GM18499 (cell line): Measurements from ENCODE around the gene FREM1.

Experiments used
- ATAC-seq: cut with Tn5 transposase; IDR thresholded peaks from one replicate; pipeline ENCODE4 v1.9.1; 2021; ENCODE audit warnings: moderate number of reproducible peaks; ENCODE audit not compliant: insufficient read depth, unreplicated experiment

FREM1 gene

DNA sequence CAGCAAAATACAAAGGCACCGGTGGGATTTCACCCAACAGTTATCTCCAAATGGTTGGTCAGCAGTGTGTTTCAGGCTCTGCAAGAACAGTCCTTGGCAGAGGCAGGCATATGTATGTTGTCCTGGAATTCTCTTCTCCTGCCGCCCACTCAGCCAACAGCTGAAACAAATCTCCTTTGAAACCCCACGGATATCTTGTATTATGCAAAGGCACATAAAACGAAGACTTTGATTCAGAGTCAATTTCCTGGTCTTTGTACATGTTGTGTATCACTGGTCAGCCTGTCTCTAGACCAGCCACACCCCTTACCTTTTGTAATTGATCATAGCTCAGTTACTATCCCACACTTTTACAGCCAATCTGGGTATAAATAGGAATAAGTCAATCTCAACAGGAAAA lies 29.2 kb downstream of the FREM1 start:
- ATAC-seq = no peak

DNA sequence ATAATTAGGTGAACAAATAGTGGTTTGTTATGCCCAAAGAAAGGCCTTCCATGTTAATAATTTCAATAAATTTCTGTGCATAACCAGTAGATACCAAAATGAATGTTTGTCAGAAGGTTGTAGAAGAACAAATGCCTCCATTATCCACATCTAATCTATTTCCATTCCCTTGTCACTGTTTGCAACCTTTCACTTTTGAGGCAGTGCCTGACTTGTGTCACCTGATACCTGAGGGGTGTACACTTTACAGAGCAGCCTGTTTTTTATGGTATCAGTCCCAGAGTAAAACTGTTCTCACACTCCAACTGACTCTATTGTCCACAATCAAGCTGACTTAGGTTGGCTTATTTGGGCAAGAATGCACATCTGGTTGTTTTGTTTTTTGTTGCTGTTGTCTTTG lies 40.1 kb downstream of the FREM1 start:
- no peak for ATAC-seq

DNA sequence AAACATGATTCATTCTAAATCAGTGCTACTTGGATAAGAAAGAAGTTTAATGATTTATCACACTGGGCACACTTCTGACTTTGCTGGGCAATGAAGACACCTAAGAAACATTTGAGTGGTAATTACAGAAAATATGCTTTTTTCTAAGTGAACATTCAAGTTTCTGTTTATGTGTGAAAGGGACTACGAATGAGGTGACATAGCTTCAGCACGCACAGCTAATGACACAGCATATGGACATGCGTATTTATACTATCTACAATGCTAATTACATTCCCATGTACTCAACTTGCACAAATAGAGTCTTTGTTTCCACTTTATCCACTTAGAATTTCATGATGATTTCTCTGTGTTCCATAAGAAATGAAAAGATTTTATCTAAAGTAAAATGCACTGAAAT lies 40.6 kb downstream of the FREM1 start:
- no peak for ATAC-seq

DNA sequence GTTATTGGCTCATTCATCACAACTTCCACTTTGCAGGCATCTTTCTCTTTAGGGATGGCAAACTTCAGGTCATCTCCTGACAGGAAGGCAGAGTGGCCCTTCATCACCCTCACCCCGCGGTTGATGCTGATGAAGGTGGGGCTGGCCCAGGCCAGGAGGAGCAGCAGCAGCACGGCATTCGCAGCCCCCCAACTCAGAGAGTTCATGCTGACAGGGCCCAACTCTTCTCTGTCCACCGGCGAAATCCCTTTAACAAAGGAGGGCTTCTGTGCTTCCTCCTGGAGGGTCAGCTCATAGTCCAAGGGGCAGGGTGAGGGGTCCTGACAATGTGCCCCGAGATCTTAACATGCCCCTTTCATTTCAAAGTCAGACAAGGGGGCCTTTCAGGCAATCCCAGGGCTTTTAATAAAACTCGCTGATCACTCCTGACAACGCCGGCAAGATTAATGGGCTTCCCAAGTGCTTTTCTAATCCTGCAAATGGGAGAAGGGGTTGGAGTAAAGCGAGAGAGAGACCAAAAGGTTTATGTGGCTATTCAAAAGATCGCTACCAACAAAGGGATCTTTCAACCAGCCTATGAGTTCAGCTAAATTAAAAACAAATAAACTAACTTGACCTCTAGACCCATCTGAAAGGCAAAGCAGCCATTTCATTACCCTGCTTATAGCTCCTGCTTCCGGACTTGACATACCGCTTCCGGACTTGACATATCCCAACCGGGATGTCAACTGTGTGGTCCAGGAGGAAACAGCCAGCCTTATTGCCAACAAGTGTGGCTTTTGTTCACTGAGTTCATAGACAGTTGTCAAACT lies 41.2 kb downstream of the FREM1 start:
- no peak for ATAC-seq

DNA sequence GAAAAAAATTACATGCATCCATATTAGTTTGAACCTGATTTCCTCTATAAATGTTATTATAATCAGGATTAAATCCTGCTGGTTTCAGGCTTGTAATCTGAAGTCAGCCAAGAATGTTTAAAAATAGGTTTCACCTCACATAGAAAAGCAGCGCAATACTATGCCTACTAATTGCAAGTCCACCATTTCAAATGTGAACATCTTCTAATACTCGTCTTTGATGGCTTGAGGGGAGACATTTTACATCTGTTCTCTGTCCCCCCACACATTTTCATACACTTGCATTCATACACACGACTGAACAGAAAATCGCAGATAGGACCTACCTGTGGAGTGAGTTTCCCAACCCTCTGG lies 41.8 kb downstream of the FREM1 start:
- no peak for ATAC-seq

DNA sequence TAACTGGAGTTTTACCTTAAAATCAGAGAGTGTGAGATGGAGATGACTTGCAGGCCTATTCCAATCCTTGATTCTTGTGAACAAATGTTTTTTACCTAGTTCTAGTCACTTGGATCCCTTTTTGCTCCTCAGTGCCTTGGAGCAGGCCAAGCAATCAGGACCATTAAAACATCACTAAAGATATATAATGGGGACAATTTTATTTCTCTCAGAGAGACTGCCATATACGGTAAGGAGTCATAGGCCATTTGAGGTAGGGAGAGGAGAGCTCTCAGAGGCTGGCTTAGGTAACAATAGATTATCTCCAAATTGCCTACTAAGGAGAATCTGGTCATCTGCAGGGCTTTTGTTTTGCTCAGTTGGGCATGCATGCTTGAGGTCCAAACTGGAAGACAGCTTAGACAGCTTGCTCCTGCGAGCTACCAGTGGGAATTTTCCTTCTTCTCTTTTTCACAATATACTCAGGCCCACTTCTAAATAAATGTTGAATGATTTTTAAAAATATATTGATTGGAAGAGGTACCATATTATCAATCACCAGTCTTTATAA lies 44.0 kb downstream of the FREM1 start:
- ATAC-seq = no peak

DNA sequence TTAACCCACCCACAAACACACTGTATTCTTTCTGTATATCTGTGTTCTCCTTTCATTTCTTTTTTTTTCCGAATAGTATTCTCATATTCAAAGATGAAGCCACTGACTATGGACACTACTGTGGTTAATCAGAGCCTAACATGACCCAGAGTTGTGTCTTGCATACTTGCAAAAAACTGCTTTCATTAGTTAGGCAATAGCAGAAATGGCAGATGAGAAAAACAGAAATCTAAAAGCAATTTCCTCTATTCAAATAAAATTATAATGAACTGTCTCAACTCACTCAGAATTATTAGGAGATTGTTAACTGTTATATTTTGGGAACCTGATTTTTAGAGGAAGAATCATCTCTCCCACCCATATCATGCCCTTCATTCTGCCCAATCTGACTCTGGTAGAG lies 45.9 kb downstream of the FREM1 start:
- ATAC-seq = no peak

DNA sequence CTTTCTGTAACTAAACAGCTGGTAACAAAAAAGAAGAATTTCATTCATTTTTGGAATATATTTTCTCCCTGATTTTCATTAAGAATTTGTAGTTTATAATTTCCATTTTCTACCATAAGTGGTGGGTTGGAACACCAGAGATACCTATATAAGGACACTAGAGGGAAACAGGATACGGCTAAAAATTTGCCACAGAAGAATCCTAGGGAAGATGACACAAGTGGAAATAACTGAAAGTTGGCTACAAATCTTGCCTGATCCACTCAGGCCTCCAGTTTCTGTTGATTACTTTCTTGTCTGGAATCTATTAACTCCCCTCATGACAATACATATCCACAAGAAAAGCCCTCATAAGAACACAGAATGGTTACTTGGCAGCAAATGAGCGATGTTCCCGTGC lies 46.8 kb downstream of the FREM1 start:
- ATAC-seq = no peak

DNA sequence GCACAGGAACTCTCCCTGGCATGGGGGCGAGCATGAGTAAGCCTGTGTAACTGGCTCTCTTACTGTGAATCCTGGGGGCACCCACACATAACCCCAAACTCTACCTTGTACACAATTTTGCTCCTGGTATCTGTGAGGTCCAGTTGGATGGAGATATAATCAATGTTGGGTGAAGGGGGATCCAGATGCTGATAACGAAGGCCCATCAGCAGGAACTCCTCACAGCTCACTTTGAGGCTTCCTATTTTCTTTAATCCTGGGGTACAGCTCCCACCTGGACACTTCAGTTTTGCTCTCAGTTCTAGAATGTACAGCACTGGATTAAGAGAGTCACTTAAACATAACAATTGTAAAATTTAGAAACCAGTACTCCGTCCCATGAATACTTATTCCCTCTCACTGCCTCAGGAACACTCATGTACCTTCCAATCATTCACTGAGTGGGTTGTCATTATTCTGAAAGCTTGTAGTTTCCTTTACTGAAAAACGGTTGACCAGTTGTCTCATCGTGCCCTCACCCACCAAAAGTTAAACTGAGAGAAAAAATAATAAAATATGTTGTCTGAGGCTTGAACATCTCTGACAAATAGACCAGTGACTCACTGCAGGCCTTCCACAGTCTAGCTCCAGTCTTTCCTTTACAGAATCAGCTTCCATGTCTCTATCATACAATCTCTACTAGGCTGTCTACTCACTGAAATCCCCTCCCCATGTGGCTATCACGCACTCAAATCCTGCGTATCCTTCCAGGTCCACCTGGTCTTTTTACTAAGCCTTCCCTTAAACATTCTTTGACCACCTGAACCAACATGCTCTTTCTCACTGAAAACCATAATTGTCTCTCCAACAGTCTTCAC lies 52.6 kb downstream of the FREM1 start:
- ATAC-seq = no peak

DNA sequence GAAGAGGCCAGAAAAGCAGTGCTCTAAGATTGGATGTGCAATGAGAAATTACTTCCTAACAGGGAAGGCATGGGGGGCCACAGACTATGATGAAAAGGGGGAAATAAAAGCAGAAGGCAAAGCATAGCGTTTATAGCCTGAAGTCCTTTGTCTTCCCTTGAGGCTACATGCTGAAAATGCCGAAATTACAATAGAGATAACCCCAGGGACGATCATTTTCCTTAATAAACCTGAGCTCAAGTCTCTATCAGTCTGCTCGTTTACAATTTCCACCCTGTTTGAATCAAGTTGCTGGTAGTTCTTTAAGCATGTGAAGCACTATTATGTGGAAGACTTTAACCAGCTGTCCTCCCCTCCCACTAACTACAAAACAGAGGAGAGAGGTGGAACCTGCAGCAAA lies 60.4 kb downstream of the FREM1 start:
- ATAC-seq = no peak

DNA sequence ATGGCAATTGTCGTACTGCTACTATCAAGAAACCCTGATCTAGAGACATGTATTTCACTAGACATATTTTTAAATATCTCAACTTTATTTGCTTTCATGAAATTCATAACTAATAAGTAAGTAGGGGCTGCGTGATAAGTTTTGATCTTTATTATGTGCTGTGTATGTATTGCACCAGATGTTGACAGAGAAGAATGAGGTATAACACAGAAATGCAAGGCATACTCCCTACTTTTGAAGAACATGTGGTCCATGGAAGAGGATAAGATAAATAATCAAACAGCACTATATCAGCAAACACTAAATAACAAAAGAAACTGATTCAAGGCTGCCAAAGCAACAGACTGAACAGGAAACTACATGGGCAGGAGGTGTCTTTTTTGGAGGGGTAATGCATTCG lies 60.9 kb downstream of the FREM1 start:
- ATAC-seq = no peak

DNA sequence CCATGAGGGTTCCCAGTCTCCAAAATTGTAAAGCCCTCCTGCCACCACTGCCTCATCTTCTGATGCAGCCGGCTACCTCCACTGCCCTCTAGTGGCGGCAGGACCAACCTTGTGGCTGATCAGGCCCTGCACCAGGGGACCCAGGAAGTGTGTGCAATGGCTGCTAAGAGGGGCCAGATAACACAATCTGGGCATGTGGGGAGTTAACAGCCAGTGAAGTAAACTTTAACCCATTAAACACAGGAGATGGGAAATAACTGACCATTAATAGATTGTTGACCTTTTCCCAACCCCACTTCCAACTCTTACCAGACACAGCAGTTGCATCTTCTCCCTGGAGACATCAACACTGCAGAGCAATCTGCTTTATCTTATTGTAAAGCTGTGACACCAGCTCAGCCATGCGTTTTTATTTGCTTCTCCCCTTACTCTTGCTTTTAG lies 63.3 kb downstream of the FREM1 start:
- peak; percentile 93 for ATAC-seq

DNA sequence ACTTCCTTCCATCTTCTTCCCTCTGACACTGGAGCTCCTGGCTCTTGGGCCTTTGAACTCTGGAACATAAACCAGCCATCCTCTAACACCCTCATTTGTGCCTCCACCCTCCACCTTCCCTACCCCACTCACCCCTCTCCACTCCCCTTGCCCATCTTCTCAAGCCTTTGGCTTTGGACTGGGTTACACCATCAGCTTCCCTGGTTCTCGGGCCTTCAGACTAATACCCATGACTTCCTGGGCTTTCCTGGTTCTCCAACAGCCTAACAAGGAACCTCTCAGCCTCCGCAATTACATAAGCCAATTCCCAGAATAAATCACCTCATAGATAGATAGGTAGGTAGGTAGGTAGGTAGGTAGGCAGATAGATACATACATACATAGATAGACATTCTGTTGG lies 67.1 kb downstream of the FREM1 start:
- no peak for ATAC-seq

DNA sequence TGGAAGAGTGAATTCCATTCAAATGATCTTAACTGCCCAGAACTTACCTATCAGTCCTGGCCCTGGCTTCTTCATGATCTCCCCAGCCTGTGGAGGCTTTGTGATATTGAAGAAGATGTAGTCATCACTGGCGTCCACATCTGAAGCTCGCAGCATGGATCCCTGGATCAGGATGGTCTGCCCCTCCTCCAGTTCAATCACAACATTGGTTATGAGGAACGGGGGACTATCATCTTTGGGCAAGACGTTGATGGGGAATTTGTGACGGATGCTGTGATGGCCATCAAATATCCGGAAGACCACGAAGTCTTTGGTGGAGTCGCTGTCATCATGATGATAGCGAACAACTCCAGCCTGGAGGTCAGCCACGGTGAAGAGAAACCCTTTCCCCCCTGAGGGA lies 68.0 kb downstream of the FREM1 start:
- no peak for ATAC-seq

DNA sequence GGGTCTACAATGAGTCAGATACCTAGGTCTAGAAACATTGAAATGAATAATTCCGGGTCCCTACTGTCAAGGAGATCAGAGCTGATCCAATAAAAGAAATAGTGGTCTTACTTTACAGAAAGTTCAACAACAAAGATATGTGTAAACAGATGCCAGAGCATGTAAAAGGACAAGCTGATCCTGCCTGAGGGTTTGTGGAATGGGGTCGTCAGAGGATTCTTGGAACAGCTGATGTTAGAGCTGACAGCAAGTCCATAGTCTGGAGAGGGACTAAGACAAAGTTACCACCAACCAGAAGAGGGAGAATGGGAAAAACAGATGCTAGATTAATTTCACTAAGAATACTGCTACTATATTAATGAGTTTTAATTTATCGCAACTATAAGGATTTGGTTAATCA lies 71.5 kb downstream of the FREM1 start:
- ATAC-seq = no peak

DNA sequence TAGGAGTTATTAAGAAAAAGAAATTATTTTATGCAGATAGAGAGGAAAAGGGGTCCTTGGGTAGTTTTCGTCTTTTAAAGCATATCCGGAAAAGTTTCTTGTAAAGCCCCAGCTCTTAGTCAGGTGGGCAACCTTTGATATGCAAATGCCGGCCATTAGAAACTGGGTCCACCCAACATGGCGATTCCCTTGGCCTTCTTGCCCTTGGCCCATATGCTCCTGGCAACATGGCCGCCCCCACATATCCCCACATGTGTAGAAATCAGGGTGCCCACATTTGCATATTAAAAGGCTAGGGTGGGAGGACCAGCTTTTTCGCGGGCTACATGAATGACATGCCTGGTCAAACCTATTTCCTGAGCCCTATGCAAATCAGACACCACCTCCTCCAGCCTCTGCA lies 73.3 kb downstream of the FREM1 start:
- ATAC-seq = no peak

DNA sequence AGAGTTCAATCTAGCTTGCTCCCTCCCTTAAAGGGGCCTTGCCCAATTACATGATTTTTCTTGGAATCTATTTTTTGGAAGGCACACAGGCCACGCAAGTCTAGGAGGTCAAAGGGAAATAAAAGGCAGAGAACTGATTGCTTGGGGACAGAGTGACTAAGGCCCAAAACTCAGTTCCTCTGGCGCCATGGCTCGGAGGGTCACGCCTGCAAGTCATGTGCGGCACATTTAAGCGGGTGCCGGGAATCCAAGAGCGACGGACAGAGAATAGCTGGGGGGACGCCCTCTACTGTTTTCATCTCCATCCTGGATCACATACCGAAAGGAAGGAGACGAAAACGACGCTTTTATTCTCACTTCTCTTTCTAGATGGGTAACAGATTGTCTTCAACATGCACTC lies 78.6 kb downstream of the FREM1 start:
- ATAC-seq = no peak

DNA sequence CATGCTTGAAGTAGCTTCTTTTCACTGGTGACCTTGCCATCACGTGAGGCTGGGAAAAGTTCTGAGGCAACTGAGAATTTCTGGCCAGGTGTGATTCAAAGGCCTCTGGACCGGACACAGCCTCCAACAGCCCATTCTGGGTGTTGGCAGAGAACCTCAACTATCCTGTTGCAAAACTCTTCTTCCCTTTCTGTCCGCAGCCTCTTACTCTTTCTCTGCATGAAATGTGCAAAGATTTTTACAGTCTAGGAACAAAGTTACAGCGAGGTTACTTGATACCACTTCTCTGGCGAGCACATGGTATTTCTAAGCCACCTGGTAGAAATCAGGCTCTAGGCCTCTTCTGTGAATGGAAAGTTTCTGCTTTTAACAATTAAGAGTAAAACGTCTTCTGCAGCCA lies 79.2 kb downstream of the FREM1 start:
- no peak for ATAC-seq

DNA sequence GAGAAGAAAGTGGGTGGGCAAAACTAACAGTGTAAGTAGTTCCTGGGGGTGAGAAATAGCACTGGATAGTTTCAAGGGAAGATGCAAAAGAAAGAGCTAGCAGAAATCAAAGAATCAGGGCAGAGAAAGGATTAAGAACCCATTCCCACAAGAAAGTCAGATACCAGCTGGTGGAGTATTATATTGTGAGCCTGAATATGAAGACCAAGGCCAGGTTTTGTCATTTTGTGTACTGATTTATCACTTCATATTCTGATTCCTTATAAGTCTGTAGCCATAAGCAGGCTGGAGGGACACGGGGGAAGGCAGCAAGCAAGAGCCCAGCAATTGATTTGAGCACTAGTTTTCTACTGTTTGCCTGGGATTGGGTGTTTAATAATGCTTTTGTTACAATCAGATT lies 80.2 kb downstream of the FREM1 start:
- ATAC-seq = no peak

DNA sequence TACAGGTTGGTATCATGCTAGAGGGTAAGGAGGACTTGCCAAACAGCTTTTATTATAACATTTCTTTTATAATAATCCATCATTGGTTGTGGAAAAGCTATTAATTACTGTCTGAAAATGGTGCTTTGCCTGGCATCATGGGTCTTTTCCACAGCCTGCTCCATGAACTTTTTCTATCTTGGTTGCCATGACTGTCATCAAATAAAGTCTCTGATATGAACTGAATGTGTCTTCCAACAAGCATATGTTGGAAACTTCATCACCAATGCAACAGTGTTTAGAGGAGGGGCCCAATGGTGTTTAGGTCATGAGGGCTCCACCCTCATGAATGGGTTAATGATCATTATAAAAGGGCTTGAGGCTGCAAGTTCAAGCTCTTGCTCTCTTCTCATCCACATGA lies 81.0 kb downstream of the FREM1 start:
- no peak for ATAC-seq

DNA sequence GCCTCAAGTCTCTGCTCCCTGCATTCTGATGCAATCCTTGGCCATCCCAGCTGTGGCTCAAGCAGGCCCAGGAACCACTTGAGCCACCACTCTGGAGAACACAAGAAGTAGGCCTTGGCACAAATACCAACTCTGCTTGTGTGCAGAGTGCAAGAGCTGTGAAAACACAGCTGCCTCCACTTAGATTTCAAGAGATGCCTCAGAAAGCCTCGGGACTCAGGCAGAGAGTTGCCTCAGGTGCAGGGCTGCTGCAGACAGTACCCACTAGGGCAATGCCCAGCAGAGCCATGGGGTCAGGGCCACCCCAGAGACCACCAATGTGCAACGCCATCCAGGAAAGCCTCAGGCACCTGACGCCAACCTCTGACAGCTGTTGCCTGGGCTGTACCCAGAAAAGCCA lies 82.4 kb downstream of the FREM1 start:
- ATAC-seq = no peak

DNA sequence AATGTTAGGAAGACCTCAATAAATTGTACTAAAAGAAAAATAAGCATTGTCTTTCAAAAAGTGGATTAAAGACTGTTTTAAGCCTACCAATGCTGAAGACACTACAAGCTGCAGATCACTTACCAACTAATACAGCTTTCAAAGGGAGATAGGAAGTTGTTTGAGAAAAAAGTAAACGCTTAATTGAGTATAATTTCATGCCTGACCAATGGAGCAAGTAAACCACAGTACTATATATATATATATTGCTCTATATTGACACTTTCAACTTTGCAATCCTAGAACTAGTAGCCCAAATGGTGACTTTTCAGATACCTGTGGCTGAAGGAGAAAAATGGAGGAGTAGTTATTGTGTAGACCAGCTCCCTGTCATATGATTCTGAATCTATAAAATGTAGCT lies 85.7 kb downstream of the FREM1 start:
- no peak for ATAC-seq
